Sigmoid colon (tissue), 7 donors: ENCODE measurements around the gene XAF1. TPM values are rescaled to one million over a fixed set of nuclear protein-coding genes. Genes with fewer than 3 reads are reported as not detected.

Experiments used
- DNase-seq: peaks from one replicate; pipeline ENCODE4 v3.0.0-alpha.2; 2019
- H3K27ac ChIP-seq, 4 donors: fragments of 200-600 bp; sonication (generic); one replicate each; pipeline ENCODE4 v1.5.1; 2016 to 2019; ENCODE audit warnings: mild to moderate bottlenecking in 1 of 4
- H3K27me3 ChIP-seq, 3 donors: fragments of 200-600 bp; sonication (generic); one replicate each; pipeline ENCODE4 v1.5.1; 2019; ENCODE audit warnings: mild to moderate bottlenecking in 1 of 3
- H3K36me3 ChIP-seq, 4 donors: fragments of 200-600 bp; sonication (generic); one replicate each; pipeline ENCODE4 v1.5.1; 2016 to 2019
- H3K4me1 ChIP-seq, 4 donors: fragments of 200-600 bp; sonication (generic); one replicate each; pipeline ENCODE4 v1.5.1; 2017 to 2019
- H3K4me3 ChIP-seq, 4 donors: fragments of 200-600 bp; sonication (generic); one replicate each; pipeline ENCODE4 v1.5.1; 2017 to 2019; ENCODE audit warnings: mild to moderate bottlenecking in 2 of 4, moderate library complexity in 1 of 4
- H3K9me3 ChIP-seq, 4 donors: fragments of 200-600 bp in 3 of 4; sonication (generic) in 3 of 4; one replicate each; pipeline versions ENCODE4 v1.5.1 to v1.6.1; 2013 to 2019
- EP300 ChIP-seq, 4 donors: sonication (generic); formaldehyde crosslinking; IDR thresholded peaks; one replicate each; pipeline ENCODE4 v1.6.1; 2017; ENCODE audit warnings: antibody characterized with exemption in 4 of 4
- POLR2A ChIP-seq, 2 donors: fragments of 450-650 bp; IDR thresholded peaks; one replicate each; pipeline ENCODE4 v1.6.1; 2016; ENCODE audit warnings: antibody characterized with exemption in 2 of 2, mild to moderate bottlenecking in 2 of 2, moderate library complexity in 2 of 2
- POLR2AphosphoS5 ChIP-seq, 4 donors: sonication (generic); formaldehyde crosslinking; IDR thresholded peaks; one replicate each; pipeline ENCODE4 v1.6.1; 2017; ENCODE audit warnings: antibody characterized with exemption in 4 of 4
- WGBS, 2 donors: extraction: QIAGEN DNeasy Blood & Tissue Kit; methylation state at CpG; one replicate each; pipeline ENCODE4 v1.1.7; 2013; 5-methylcytosine and 5-hydroxymethylcytosine counted together
- intact Hi-C: fragments of 100-400 bp; cut with DNase I; formaldehyde crosslinking; loops from one replicate; pipeline ENCODE4 v1.15.1; 2023
- polyA plus RNA-seq, 3 donors: library from polyadenylated mRNA; stranded (reverse); fragments of 200-250 nt; gene quantifications; one replicate each; pipeline ENCODE4 v1.2.3, GENCODE V29; 2013
- total RNA-seq, 4 donors: library from RNA; depleted of rRNA; stranded (reverse); fragments of >200 nt; gene quantifications; one replicate each; pipeline ENCODE4 v1.1.0, GENCODE V29; 2016
- TF ChIP-seq, protein P1 (sequence below), 4 experiments: fragments of 450-650 bp in 3 of 4; fragments of 200-600 bp in 1 of 4; IDR thresholded peaks; one replicate each; pipeline ENCODE4 v1.5.1; 2016 to 2019; ENCODE audit warnings: antibody characterized with exemption in 4 of 4, mild to moderate bottlenecking in 3 of 4, moderate library complexity in 2 of 4
- donor health status: healthy with polysubstance abuse.
- donor health status: Bipolar disorder and iron deficiency.
- donor health status: healthy.

XAF1 gene
- total and polyA plus RNA-seq, 7 donors, result 3.2 to 64.1 (median 30.0) TPM

DNA sequence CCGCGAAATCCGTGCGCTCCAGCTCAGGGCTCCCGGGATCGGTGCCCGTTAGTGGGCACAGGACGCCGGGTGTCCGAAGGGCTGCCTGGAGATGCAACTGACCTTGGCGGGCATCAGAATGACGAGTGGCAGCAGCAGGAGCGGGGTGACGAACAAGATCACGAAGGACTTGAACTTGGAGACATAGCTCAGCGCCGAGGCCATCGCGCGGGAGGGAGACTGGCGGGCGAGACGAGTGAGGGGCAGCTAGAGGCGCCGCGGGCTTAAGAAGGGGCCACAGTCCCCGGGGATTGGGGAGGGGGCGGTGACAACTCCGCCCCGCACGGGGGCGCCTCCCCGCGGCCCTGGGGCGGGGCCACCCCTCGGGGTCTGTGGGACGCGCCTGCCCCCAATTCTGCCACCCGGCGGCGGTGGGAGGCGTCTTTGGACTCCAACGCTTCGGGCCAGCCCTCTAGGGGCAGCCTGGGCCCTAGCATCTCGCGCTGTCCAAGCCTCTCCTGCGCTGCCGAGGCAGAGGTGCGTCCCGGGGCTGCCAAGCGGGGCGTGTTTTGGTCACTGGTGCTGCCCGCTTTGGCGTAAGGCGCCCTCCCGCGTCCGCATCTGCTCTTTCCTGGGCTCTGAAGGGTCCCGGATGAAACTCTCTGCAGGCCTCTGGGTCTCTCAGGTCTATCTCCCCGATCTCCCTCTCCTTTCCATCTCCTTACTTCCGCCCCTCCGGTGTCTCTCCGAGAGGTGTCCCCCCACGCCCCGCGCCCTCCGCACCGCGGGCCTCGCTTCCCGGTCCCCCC is 42.5 kb upstream of the XAF1 start, which contains the start of gene SLC13A5:
Gene SLC13A5, minus strand, starts transcription at position 240 of the 788 bp plus-strand sequence. Its CDS starts 36 bp downstream, at position 204.
- no peak for DNase-seq
- Histone ChIP-seq H3K9me3 (peaks cover 0 to 5% (median 2%) of the 10 kb centered on the region in 4 donors), H3K27me3 (peaks cover 15 to 58% (median 42%) of the 10 kb centered on the region in 3 donors), H3K4me3 (peak within 1 kb of the TSS in 2 of 4 donors; percentile 17 to 28), H3K36me3 (no peaks in the 10 kb centered on the region), H3K27ac (no peak within 1 kb of the TSS), H3K4me1 (peaks cover 0 to 13% (median 10%) of the 10 kb centered on the region in 4 donors)
- TF ChIP-seq POLR2A (IDR thresholded peaks at IDR 0.05) (no peak), EP300 (IDR thresholded peaks at IDR 0.05) (no peak), POLR2AphosphoS5 (IDR thresholded peaks at IDR 0.05) (no peak)
- 3 to 9% methylated on average over 71 of the region's 71 CpGs for WGBS, 2 donors
- intact Hi-C loops, result no loop called here

DNA sequence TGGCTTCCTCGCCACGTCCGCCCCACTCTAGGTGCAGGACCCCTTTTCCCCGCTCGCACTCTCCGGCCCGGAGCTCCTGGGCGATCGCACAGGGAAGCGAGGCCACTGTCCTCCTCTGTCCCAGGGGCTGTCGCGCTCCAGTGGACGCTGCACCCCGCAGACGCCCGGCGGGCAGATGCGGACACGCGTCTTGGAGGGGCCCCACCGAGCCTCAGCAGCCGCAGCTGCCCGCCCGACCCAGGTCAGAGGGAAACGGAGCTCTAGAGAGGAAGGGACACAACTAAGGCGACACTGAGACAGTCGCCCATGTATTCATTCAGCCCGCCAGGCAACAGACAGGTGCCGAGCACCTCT is 42.0 kb upstream of the XAF1 start:
- Histone ChIP-seq H3K27ac (no peak overlapping the region), H3K4me1 (peaks cover 0 to 13% (median 10%) of the 10 kb centered on the region in 4 donors), H3K4me3 (peak overlapping the region in 2 of 4 donors; percentile 17 to 28), H3K36me3 (no peaks in the 10 kb centered on the region), H3K27me3 (peaks cover 15 to 54% (median 42%) of the 10 kb centered on the region in 3 donors), H3K9me3 (peaks cover 0 to 5% (median 2%) of the 10 kb centered on the region in 4 donors)
- 9 to 20% methylated on average over 29 of the region's 29 CpGs for WGBS, 2 donors
- TF ChIP-seq POLR2A (IDR thresholded peaks at IDR 0.05) (no peak), POLR2AphosphoS5 (IDR thresholded peaks at IDR 0.05) (no peak), EP300 (IDR thresholded peaks at IDR 0.05) (no peak)
- DNase-seq, result no peak
- intact Hi-C loops, result no loop called here

DNA sequence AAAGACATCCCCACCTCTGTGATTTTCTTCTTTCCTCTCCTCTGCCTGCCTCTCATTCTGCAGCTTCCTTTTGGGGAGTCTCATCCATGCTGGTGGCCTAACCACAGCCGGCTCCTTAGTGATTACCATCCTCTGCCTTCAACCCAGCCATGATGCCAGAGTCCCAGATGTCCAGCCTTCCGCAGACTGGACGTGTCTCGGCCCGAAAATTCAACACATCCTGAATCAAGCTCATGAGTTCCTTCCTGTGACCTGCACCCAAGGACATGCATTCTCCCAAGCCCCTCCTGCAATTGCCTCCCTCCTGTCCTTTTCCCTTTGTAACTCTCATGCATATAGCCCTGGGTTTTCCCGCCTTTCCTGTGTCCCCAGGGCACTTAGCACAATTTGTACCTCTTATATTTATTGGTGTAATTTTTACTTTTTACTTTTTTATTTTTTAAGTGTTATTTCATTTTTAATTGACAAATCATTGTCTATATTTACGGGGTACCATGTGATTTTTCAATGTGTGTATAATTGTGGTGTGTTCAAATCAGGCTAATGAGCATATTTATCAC is 41.5 kb upstream of the XAF1 start:
- H3K36me3 ChIP-seq, result no peaks in the 10 kb centered on the region
- intact Hi-C loops, result no loop called here
- peaks cover 15 to 51% (median 42%) of the 10 kb centered on the region in 3 donors for H3K27me3 ChIP-seq
- peaks cover 0 to 13% (median 10%) of the 10 kb centered on the region in 4 donors for H3K4me1 ChIP-seq
- H3K4me3 ChIP-seq, result no peak overlapping the region
- H3K9me3 ChIP-seq, result peaks cover 0 to 5% (median 2%) of the 10 kb centered on the region in 4 donors
- WGBS, 2 donors, result 80 to 81% methylated on average over 7 of the region's 7 CpGs
- DNase-seq, result no peak
- TF ChIP-seq POLR2A (IDR thresholded peaks at IDR 0.05) (no peak), POLR2AphosphoS5 (IDR thresholded peaks at IDR 0.05) (no peak), EP300 (IDR thresholded peaks at IDR 0.05) (no peak)
- TF ChIP-seq, protein P1, sequence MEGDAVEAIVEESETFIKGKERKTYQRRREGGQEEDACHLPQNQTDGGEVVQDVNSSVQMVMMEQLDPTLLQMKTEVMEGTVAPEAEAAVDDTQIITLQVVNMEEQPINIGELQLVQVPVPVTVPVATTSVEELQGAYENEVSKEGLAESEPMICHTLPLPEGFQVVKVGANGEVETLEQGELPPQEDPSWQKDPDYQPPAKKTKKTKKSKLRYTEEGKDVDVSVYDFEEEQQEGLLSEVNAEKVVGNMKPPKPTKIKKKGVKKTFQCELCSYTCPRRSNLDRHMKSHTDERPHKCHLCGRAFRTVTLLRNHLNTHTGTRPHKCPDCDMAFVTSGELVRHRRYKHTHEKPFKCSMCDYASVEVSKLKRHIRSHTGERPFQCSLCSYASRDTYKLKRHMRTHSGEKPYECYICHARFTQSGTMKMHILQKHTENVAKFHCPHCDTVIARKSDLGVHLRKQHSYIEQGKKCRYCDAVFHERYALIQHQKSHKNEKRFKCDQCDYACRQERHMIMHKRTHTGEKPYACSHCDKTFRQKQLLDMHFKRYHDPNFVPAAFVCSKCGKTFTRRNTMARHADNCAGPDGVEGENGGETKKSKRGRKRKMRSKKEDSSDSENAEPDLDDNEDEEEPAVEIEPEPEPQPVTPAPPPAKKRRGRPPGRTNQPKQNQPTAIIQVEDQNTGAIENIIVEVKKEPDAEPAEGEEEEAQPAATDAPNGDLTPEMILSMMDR (IDR thresholded peaks at IDR 0.05), result no peak
- H3K27ac ChIP-seq, result no peak overlapping the region

DNA sequence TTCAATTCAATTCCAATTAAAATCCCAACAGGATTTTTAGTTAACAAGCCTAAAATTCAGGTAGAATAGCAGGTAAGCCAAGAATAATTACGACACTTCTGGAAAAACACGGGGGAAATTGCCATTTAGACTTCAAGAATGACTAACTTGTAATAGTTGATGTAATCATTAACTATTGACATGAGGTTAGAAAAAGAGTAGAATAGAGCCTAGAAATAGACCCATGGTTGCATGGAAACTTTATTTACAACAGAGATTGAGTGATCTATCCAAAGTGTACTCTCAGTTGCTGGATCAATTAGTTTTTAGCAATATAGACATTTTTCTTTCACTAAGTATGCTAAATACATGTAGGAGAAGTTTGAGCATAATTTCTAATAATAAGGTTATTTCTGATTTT is 39.1 kb upstream of the XAF1 start:
- TF ChIP-seq POLR2A (IDR thresholded peaks at IDR 0.05) (no peak), EP300 (IDR thresholded peaks at IDR 0.05) (no peak)
- intact Hi-C loops, result no loop called here
- H3K27me3 ChIP-seq, result peaks cover 15 to 47% (median 26%) of the 10 kb centered on the region in 3 donors
- no peak overlapping the region for H3K4me3 ChIP-seq
- H3K27ac ChIP-seq, result no peak overlapping the region
- no peaks in the 10 kb centered on the region for H3K36me3 ChIP-seq
- 47 to 79% methylated on average over 2 of the region's 2 CpGs for WGBS, 2 donors
- peaks cover 0 to 5% (median 2%) of the 10 kb centered on the region in 4 donors for H3K9me3 ChIP-seq
- no peak for DNase-seq
- H3K4me1 ChIP-seq, result peaks cover 0 to 13% (median 10%) of the 10 kb centered on the region in 4 donors

DNA sequence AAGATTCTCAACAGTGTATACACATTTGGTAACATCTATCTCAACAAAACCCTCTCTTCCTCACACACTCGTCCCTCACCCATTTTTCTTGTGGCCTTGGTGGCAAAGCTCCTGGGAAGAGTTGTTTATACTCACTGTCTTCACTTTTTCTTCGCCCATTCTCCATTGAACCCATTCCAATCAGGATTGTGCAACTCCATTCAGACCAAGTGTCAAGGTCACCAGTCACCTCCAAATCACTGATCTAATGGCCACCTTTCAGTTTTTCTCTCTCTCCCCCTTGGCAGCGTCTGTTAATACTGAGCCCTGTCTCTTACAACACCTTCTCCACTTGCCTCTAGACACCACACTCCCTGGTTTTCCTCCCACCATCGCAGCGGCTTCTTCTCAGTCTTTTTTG is 34.1 kb upstream of the XAF1 start:
- TF ChIP-seq POLR2AphosphoS5 (IDR thresholded peaks at IDR 0.05) (no peak), EP300 (IDR thresholded peaks at IDR 0.05) (no peak), POLR2A (IDR thresholded peaks at IDR 0.05) (no peak)
- TF ChIP-seq, protein P1 (IDR thresholded peaks at IDR 0.05), result no peak
- no peaks in the 10 kb centered on the region for H3K4me1 ChIP-seq
- H3K9me3 ChIP-seq, result no peaks in the 10 kb centered on the region
- intact Hi-C loops, result no loop called here
- H3K36me3 ChIP-seq, result no peaks in the 10 kb centered on the region
- no peak for DNase-seq
- no peak overlapping the region for H3K4me3 ChIP-seq
- peaks cover 0 to 16% (median 0%) of the 10 kb centered on the region in 3 donors for H3K27me3 ChIP-seq
- 72 to 83% methylated on average over 5 of the region's 5 CpGs for WGBS, 2 donors
- H3K27ac ChIP-seq, result no peak overlapping the region

DNA sequence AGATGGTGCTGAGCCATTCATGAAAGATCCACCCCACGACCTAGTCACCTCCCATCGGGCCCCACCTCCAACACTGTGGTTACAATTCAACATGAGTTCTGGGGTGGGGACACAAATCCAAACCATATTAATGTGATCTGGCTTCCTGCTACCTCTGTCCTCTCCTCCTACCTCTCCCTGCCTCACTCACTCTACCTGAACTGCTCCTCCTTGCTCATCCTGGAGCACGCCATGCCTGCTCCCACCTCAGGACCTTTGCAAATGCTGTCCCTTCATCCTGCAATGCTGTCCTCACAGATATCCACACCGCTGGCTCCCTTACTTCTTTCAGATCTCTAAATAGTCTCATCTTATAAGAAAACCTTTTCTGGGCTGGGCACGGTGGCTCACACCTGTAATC is 31.8 kb upstream of the XAF1 start:
- Histone ChIP-seq H3K27me3 (peaks cover 0 to 19% (median 0%) of the 10 kb centered on the region in 3 donors), H3K9me3 (no peaks in the 10 kb centered on the region), H3K27ac (no peak overlapping the region), H3K4me3 (no peak overlapping the region), H3K36me3 (no peaks in the 10 kb centered on the region), H3K4me1 (no peaks in the 10 kb centered on the region)
- TF ChIP-seq, protein P1 (IDR thresholded peaks at IDR 0.05), result no peak
- TF ChIP-seq EP300 (IDR thresholded peaks at IDR 0.05) (no peak), POLR2A (IDR thresholded peaks at IDR 0.05) (no peak), POLR2AphosphoS5 (IDR thresholded peaks at IDR 0.05) (no peak)
- 78 to 86% methylated on average over 5 of the region's 5 CpGs for WGBS, 2 donors
- DNase-seq, result no peak
- intact Hi-C loops, result no loop called here
